Loucy (cell line): Measurements from ENCODE around the gene DENND2C.

Source experiments
- H2AFZ ChIP-seq: fragments of 200-600 bp; sonication (generic); 2 replicates; pipeline ENCODE4 v1.6.0; 2016; ENCODE audit warnings: antibody characterized with exemption, mild to moderate bottlenecking, low read length, moderate library complexity
- H3F3A ChIP-seq: fragments of 200-600 bp; 2 replicates; pipeline ENCODE4 v1.6.0; 2016; ENCODE audit warnings: antibody characterized with exemption, low read depth, mild to moderate bottlenecking
- H3K27me3 ChIP-seq: fragments of 200-600 bp; sonication (generic); 2 replicates; pipeline ENCODE4 v1.6.1; 2014; ENCODE audit warnings: low read length, mild to moderate bottlenecking; ENCODE audit not compliant: insufficient read depth, poor library complexity, severe bottlenecking
- H3K36me3 ChIP-seq: fragments of 200-600 bp; sonication (generic); 2 replicates; pipeline ENCODE4 v1.6.1; 2016; ENCODE audit warnings: low read length; ENCODE audit not compliant: insufficient read depth
- H3K4me1 ChIP-seq: fragments of 200-600 bp; sonication (generic); 2 replicates; pipeline ENCODE4 v1.5.1; 2014; ENCODE audit warnings: low read length, mild to moderate bottlenecking; ENCODE audit not compliant: insufficient read depth, poor library complexity, severe bottlenecking
- H3K4me2 ChIP-seq: fragments of 200-600 bp; sonication (generic); 2 replicates; pipeline ENCODE4 v1.6.0; 2014; ENCODE audit warnings: antibody characterized with exemption, low read length, low read depth, mild to moderate bottlenecking; ENCODE audit not compliant: poor library complexity, severe bottlenecking
- H3K4me3 ChIP-seq: fragments of 200-600 bp; sonication (generic); 2 replicates; pipeline ENCODE4 v1.5.1; 2014; ENCODE audit warnings: low read length, mild to moderate bottlenecking, mixed read lengths; ENCODE audit not compliant: poor library complexity, severe bottlenecking
- H3K79me2 ChIP-seq: fragments of 200-600 bp; sonication (generic); 2 replicates; pipeline ENCODE4 v1.6.1; 2014; ENCODE audit warnings: low read length; ENCODE audit not compliant: insufficient read depth
- H3K9ac ChIP-seq: fragments of 200-600 bp; sonication (generic); 2 replicates; pipeline ENCODE4 v1.6.0; 2014; ENCODE audit warnings: mild to moderate bottlenecking, low read depth, low read length, moderate library complexity; ENCODE audit not compliant: poor library complexity, severe bottlenecking
- H3K9me2 ChIP-seq: fragments of 200-600 bp; sonication (generic); replicated peaks from 2 replicates; pipeline ENCODE4 v1.6.1; 2016; ENCODE audit warnings: low read depth, low read length, mixed read lengths
- H3K9me3 ChIP-seq: fragments of 200-600 bp; sonication (generic); 2 replicates; pipeline ENCODE4 v1.6.1; 2014; ENCODE audit warnings: mild to moderate bottlenecking, antibody characterized with exemption, low read length, low read depth; ENCODE audit not compliant: insufficient read depth
- H4K20me1 ChIP-seq: fragments of 200-600 bp; sonication (generic); 2 replicates; pipeline ENCODE4 v1.6.0; 2014; ENCODE audit warnings: antibody characterized with exemption, low read length, mild to moderate bottlenecking; ENCODE audit not compliant: insufficient read depth, poor library complexity, severe bottlenecking
- EZH2phosphoT487 ChIP-seq: fragments of 200-600 bp; IDR thresholded peaks from 2 replicates; pipeline ENCODE4 v1.6.1; 2018; ENCODE audit warnings: antibody characterized with exemption, mild to moderate bottlenecking, moderate library complexity, borderline replicate concordance
- TF ChIP-seq, protein P1 (sequence below): fragments of 200-600 bp; sonication (generic); conservative IDR thresholded peaks from 2 replicates; pipeline ENCODE4 v1.5.1; 2014; ENCODE audit warnings: mild to moderate bottlenecking, antibody characterized with exemption, low read length

Gene DENND2C

DNA sequence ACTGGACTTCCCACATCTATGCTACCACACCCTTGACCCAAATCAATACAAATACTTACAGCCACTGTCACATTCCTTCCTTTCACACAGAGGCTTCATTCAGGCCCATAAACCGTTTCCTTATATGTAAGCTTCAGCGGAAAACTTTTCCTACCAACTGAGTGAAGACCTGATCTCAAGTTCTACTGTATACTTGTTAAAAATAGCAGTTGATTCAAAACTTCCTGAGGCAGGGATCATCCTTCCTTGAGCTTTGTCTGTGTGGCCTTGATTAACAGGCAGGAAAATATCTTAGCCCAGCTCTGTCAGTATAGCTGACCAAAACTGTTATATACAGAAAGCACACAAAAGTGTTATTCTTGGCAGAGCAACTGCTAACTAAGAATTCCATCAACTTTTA, 42.7 kb downstream of the DENND2C start:
- Histone ChIP-seq H3K36me3 (no peaks in the 10 kb centered on the region), H3K9me2 (no peaks in the 10 kb centered on the region), H3K9ac (no peak overlapping the region), H3K4me1 (no peaks in the 10 kb centered on the region), H3K9me3 (no peaks in the 10 kb centered on the region), H3K27me3 (peaks cover 5% of the 10 kb centered on the region), H4K20me1 (no peaks in the 10 kb centered on the region), H3F3A (no peaks in the 10 kb centered on the region), H3K4me2 (no peak overlapping the region), H3K4me3 (no peak overlapping the region), H2AFZ (no peak overlapping the region), H3K79me2 (no peaks in the 10 kb centered on the region)
- TF ChIP-seq, protein P1, sequence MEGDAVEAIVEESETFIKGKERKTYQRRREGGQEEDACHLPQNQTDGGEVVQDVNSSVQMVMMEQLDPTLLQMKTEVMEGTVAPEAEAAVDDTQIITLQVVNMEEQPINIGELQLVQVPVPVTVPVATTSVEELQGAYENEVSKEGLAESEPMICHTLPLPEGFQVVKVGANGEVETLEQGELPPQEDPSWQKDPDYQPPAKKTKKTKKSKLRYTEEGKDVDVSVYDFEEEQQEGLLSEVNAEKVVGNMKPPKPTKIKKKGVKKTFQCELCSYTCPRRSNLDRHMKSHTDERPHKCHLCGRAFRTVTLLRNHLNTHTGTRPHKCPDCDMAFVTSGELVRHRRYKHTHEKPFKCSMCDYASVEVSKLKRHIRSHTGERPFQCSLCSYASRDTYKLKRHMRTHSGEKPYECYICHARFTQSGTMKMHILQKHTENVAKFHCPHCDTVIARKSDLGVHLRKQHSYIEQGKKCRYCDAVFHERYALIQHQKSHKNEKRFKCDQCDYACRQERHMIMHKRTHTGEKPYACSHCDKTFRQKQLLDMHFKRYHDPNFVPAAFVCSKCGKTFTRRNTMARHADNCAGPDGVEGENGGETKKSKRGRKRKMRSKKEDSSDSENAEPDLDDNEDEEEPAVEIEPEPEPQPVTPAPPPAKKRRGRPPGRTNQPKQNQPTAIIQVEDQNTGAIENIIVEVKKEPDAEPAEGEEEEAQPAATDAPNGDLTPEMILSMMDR, result no peak
- no peak for TF ChIP-seq EZH2phosphoT487

DNA sequence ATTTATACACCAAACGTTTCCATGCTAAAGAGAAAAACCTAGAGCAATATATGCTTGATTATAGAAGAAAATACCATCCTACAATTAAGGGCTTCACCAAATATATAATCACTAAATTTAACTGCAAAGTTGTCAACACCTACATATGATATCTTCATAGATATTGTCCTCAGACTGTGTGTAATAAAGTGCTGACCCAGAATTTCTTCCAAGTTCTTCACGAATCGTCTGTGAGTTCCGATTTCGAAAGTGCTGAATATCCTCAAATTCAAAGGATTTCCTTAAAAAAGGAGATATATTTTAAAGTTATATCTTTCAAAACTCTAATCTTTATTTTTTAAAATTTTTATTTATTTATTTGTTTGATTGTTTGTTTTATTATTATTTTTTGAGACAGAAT, 46.5 kb downstream of the DENND2C start:
- Histone ChIP-seq H3K27me3 (peaks cover 12% of the 10 kb centered on the region), H3K9me2 (no peaks in the 10 kb centered on the region), H2AFZ (no peak overlapping the region), H3K79me2 (no peaks in the 10 kb centered on the region), H3K9ac (no peak overlapping the region), H3F3A (no peaks in the 10 kb centered on the region), H4K20me1 (no peaks in the 10 kb centered on the region), H3K4me2 (no peak overlapping the region), H3K4me1 (no peaks in the 10 kb centered on the region), H3K9me3 (no peaks in the 10 kb centered on the region), H3K36me3 (no peaks in the 10 kb centered on the region), H3K4me3 (no peak overlapping the region)
- TF ChIP-seq, protein P1, result no peak
- no peak for TF ChIP-seq EZH2phosphoT487

DNA sequence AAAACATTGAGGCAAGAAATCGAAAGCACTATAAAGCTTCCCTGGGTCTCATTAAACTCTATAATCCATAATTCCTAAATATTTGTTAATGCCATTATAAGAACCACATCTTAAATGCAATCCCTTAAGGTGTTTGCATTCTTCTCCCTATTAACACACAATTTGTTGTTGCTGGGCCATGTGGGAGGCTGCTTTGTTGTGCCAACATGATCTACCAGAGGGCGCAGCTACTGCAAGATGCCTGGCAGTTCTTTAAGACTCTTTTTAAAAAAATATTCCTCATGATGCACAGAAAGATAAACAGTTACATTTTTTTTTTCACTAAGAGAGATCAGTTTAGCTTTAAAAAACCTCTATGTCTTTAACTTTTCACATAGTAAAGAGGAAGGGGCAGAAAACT, 49.4 kb downstream of the DENND2C start:
- TF ChIP-seq EZH2phosphoT487, result no peak
- TF ChIP-seq, protein P1, result no peak
- Histone ChIP-seq H3F3A (no peaks in the 10 kb centered on the region), H3K4me2 (no peak overlapping the region), H3K9me2 (no peaks in the 10 kb centered on the region), H4K20me1 (no peaks in the 10 kb centered on the region), H3K9ac (no peak overlapping the region), H3K36me3 (no peaks in the 10 kb centered on the region), H3K4me1 (no peaks in the 10 kb centered on the region), H3K27me3 (peaks cover 12% of the 10 kb centered on the region), H3K4me3 (no peak overlapping the region), H3K9me3 (no peaks in the 10 kb centered on the region), H3K79me2 (no peaks in the 10 kb centered on the region), H2AFZ (no peak overlapping the region)
